A673 (cell line): ENCODE results near the gene CRACR2B.

Source experiments
- CTCF ChIP-seq: fragments of 300-800, 200-600 bp; sonication (generic); conservative IDR thresholded peaks from 2 replicates; pipeline ENCODE4 v1.5.1; 2017; ENCODE audit warnings: low read depth, mild to moderate bottlenecking, antibody characterized with exemption, low read length, moderate library complexity, mixed read lengths
- EZH2 ChIP-seq: fragments of 200-600 bp; sonication (generic); IDR thresholded peaks from 2 replicates; pipeline ENCODE4 v1.6.1; 2017; ENCODE audit warnings: borderline replicate concordance, low read depth, mild to moderate bottlenecking, mixed read lengths, antibody characterized with exemption, low read length; ENCODE audit not compliant: poor library complexity, severe bottlenecking

GRCh38 chr11:800473-800872 is 27.2 kb upstream of the CRACR2B start:
- no peak for TF ChIP-seq CTCF
- TF ChIP-seq EZH2: no peak
